ELF-1 (cell line): ENCODE measurements around the gene KLF2.
"Not testable (repeated sequence)": the region's sequence is repeated elsewhere in the genome, so short reads cannot be mapped to it uniquely, and the experiment has no call there.

Experiments used
- DNase-seq: peaks from one replicate; pipeline ENCODE4 v3.0.0-alpha.2; 2016; ENCODE audit warnings: low read depth, low spot score

The KLF2 gene

GRCh38 chr19:16324384-16325160 is at the start of gene KLF2:
Gene KLF2, plus strand, starts transcription at chr19:16324826. Its CDS starts 98 bp downstream, at chr19:16324924.
- peak; percentile 63 for DNase-seq

DNA sequence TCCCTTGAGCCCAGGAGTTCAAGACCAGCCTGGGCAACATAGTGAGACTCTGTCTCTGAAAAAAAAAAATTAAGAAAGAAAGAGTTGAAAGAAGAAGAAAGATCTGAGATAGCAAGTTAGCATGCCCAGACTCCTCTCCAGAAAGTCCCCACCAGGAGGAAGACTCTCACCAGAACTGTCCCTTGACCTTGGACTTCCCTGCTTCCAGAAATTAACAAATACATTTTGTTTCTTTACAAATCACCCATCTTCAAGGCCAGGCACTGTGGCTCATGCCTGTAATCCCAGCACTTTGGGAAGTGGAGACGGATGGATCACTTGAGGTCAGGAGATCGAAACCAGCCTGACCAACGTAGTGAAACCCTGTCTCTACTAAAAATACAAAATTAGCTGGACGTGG is 44.3 kb upstream of the KLF2 start:
- no peak for DNase-seq

DNA sequence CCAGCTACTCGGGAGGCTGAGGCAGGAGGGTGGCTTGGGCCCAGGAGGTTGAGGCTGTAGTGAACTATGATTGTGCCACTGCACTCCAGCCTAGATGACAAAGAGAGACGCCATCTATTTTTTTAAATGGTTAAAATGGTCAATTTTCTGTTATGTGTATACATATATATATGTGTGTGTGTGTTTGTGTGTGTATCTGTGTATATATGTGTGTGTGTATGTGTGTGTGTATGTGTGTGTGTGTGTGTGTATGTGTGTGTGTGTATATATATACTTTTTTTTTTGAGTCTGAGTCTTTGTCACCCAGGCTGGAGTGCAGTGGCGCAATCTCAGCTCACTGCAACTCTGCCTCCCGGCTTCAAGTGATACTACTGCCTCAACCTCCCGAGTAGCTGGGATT is 42.9 kb upstream of the KLF2 start:
- no peak for DNase-seq

- no peak for DNase-seq
Measured at GRCh38 chr19:16283210-16284061, 41.2 kb upstream of the KLF2 start.

DNA sequence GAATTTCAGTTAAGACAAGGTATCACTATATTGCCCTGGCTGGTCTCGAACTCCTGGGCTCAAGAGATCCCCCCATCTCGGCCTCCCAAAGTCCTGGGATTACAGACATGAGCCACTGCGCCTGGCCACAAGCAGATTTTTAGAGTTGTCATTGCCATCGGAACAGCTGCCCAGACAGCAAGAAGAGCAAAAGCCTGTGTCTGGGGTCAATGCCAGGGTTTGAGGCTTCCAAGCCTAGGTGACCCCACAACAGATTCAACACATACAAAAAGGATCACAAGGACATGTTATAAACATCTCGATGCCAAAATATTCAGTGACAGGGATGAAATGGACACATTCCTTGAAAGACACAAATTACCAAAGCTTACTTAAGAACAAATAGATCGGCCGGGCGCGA is 40.1 kb upstream of the KLF2 start:
- DNase-seq = no peak

DNA sequence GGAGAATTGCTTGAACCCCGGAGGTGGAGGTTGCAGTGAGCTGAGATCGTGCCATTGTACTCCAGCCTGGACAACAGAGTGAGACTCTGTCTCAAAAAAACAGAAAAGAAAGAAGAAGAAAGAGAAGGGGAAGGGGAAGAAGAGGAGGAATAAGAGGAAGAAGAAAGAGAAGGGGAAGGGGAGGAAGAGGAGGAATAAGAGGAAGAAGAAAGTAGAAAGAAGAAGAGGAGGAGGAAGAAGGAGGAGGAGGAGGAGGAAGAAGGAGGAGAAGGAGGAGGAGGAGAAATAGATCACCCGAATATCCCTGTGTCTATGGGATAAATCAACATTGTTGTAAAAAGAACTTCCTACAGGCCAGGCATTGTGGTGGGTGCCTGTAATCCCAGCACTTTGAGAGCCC is 39.5 kb upstream of the KLF2 start:
- not testable (repeated sequence) for DNase-seq

- no peak for DNase-seq
Measured at GRCh38 chr19:16285769-16286498, 38.7 kb upstream of the KLF2 start.

GRCh38 chr19:16288544-16288943 is 36.1 kb upstream of the KLF2 start:
- no peak for DNase-seq

- no peak for DNase-seq
Measured at GRCh38 chr19:16289594-16289993, 35.0 kb upstream of the KLF2 start.

DNA sequence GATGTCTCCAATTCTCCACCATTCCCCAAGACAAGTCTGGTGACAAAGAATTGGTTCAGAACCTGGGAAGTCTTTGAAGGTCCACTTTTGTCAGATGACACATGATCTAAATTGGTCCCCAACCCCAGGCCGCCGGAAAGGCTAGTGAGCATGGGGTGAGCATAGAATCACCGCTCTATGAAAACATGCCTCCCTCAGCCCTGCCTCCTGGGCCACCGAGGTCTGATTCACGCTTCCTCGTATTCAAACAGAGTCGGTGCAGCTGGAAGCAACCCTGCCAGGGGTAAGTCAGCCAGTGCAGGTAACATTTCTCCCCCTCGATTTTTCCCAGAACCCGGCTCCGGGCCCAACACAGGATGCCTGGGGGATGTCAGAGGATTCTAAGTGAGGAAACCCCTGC is 33.9 kb upstream of the KLF2 start:
- DNase-seq = no peak

DNA sequence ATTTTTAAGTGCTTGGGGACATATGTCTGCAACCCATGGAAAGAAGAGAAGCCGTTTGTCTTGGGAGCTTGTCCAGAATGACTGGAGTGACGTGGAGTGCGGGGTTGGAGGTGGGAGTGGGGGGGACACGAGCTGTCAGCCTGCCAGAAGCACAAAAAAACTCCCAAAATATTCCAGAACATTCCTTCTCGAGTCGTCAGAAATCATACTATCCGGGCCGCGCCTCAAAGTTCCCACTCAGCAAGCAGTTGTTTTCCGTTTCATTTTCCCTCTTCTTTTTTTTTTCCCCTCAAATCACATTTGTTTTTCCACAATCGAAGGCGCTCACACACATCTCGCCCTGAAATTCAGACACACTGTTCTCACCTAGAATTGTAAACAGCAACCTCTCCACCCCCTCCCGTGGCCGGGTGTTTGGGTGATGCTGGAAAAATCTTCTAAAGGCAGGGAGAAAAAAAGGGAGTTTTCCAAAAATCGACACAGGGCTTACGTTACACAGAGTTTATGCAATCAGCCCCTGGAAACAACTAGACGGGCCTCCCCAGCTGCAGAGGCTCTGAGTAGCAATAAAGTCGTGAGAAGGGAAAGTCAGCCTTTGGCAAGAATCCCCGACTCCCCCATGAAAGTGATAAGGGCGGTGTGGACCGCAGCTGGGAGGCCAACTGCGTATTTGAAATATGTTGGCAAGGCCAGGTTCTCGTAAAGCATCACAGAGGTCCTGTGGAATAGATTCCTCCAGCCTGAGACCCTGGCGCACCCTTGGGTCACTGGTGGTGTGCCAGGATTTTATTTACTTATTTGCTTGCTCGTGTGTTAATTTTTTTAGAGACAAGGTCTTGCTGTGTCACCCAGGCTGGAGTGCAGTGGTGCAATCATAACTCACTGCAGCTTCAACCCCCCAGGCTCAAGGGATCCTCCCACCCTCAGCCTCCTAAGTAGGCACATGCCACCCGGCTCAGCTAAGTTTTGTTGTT is 31.2 kb upstream of the KLF2 start:
- DNase-seq = no peak

GRCh38 chr19:16295057-16295456 is 29.6 kb upstream of the KLF2 start:
- DNase-seq = no peak

DNA sequence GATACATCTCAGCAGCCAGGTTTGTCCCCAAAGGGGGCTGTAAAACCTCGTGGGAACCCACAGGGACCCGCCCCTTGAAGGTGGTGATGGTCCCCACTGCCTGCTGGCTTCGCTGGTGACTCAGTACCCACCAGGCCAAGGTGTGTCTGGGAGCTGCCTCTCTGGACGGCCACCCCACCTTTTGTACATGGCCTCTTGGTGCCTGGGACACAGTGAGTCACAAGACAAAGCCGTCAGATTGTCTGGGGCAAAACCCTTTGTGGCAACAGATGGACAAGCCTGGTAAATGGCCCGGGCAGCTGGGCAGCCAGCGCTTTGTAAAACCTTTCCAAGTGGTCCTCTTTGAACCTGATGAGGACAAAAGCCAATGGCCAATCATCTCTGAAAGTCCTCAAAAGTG is 27.9 kb upstream of the KLF2 start:
- no peak for DNase-seq

DNA sequence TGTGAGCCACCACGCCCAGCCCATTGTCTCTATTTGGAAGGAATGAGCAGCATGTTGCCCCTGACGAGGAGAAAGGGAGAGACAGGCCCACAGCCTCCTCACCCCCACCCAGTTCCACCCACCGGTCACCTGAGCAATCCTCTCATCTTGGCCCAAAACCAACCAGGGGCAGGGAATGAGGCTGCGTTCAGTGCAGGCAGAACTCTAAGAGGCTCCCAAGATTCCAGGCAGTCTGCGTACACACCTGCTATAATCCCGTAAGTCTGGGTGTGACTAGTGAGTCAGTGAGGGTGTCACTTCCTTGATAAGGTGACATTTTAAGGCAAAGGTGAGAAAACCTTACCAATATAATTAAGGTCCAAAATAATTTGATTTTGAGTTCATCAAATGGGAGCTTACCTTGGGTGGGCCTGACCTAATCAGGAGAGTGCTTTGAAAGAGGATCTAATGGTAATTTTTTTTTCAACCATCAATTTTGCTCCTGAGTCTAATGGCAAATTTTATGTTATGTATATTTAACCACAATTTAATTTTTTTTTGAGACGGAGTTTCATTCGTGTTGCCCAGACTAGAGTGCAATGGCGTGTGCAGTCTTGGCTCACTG is 26.9 kb upstream of the KLF2 start:
- DNase-seq = no peak

GRCh38 chr19:16298334-16298733 is 26.3 kb upstream of the KLF2 start:
- DNase-seq = no peak

DNA sequence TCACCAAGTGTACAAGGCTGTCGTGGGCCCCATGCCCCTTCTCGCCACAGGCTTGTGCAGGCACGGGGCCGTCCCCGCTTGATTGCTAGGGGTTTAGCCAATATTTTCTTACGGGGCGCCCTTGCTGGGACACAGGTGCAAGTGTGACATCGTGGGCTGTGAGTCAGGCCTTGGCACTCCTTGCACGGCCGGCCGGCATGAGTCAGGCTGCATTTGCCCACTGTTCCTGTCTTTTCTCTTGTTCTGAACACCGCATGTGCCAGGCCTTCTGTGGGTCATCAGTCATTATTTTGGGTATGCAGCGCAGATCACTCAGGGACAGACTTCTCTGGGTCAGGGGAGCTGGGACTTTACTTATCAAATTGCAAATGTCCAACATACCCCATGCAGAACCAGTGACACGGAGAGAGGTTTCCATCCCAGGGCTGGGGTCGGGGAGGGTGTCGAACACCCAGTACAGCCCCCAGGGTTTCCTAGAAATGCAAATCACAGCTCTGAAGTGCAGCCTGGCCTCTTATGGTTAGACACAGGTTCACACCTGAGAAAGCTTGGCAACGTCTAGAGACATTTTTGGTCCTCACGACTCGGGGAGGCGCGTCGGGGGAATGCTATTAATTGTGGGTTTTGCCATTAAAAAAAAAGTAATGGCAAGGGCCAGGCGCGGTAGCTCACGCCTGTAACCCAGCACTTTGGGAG is 22.5 kb upstream of the KLF2 start:
- no peak for DNase-seq

GRCh38 chr19:16303755-16304154 is 20.9 kb upstream of the KLF2 start:
- no peak for DNase-seq

- DNase-seq = not testable (repeated sequence)
Measured at GRCh38 chr19:16304511-16304910, 20.1 kb upstream of the KLF2 start.

DNA sequence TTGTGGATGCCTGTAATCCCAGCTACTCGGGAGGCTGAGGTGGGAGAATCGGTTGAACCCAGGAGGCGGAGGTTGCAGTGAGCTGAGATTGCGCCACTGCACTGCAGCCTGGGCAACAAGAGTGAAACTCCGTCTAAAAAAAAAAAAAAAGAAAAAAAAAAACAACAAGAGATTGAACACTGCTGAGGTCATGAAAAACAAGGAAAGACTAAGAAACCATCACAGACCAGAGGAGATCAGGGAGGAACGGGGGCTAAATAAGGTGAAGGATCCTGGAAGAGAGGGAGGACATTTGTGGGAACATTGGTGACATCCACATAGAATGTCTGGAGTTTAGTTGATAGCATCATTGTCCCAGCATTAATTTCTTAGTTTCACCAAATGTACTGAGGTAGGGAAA is 19.6 kb upstream of the KLF2 start:
- not testable (repeated sequence) for DNase-seq
